Kidney glomerular epithelial cell (primary cell): ENCODE measurements around the gene ZNF653.
"Not testable (repeated sequence)": the region's sequence is repeated elsewhere in the genome, so short reads cannot be mapped to it uniquely, and the experiment has no call there.

Experiments used
- DNase-seq: peaks from one replicate; lab custom pipeline; 2025; lab: John Stamatoyannopoulos, UW

Gene ZNF653

DNA sequence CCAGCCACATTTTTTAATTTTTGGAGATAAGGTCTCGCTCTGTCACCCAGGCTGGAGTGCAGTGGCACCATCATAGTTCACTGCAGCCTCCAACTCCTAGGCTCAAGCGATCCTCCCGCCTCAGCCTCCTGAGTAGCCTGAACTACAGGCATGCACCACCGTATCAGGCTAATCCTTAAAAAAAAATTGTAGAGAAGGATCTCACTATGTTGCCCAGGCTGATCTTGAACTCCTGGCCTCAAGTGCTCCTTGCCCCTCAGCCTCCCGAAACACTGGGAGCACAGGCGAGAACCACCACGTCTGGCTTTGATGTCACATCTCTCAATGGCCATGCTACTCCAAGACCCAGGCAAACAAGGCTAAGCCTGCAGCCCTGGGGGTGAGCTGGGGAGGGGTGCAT, 49.0 kb downstream of the ZNF653 start:
- DNase-seq, result no peak

- DNase-seq, result not testable (repeated sequence)
Measured at GRCh38 chr19:11455233-11455554, 50.4 kb downstream of the ZNF653 start.

DNA sequence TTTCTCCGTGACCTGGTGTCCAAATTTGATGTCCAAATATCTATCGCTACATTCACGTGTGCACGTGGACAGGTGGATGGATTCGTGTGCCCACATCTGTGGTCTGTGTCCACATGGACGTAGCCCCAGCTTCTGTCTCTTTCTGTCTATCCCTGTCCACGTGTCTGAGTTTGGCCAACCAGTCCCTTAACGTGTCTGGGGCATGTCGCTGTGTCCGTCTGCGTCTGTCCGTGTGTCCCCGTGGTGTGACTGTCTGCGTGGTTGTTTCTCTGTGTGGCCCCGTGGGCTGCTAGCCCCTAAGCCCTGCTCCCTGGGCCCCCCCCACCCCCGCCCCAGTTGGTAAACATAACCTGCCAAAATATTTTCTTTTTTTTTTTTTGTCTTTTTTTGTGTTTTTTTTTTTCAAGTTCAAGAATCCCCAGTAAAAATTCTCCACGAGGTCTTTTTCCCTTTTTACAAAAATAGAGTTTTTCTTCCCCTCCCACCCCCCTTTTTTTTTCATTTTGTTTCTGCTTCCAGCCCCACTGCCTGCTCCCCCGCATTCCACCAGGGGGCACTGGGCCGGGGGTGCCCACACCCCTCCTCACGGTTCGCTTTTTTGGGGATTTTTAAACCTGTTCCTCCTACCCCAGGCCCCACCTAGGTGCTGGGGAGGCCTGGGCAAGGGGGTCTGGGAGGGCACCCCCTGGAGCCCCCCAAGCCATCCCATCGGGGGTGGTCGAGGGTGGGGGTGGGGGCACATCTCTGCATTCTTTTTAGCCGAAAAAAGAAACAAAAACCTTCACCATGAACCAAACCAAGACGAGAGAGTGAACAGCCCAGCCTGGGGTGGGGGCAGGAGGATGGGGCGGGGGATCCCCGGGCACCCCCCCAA, 51.9 kb downstream of the ZNF653 start:
- DNase-seq, result no peak

GRCh38 chr19:11452620-11453310, 52.9 kb downstream of the ZNF653 start:
- no peak for DNase-seq

DNA sequence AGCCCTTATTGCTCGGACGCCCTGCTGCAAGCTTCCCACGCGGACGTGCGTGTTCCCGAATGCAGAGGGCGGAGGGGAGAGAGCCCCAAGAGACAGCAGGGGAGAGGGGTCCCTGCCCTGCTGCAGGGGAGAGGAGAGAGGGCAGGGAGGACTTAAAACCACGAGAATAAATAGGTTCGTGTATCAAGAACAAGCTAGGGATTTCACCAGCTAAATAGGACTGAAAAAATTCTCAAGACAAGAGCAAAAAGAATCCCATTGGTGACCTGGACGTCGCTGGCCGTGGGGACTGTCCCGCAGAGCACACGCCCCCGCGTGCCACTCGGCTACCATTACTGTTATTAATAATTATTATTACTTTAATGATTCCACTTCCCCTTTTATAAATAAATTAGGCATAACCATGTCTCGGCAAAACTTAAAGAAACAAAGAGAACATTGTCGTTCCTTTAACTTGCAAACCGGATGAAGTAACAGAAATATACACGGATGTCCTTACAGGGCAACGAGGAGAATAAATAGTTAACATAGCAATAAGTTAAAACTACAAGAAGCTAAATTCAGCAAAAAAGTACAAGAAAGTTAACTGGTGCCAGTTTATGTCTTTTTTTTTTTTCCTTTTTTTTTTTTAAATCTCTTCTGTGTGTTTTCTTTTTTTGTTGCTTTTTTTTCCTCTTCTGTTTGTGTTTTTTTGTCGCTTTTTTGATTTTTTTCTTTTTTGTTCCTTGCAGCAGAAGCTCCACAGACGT, 53.6 kb downstream of the ZNF653 start:
- DNase-seq, result no peak

- no peak for DNase-seq
Measured at GRCh38 chr19:11451327-11451870, 54.2 kb downstream of the ZNF653 start.

GRCh38 chr19:11450570-11451326, 54.9 kb downstream of the ZNF653 start:
- no peak for DNase-seq

- no peak for DNase-seq
Measured at GRCh38 chr19:11448923-11449554, 56.6 kb downstream of the ZNF653 start.

- DNase-seq, result no peak
Measured at GRCh38 chr19:11448410-11448809, 57.2 kb downstream of the ZNF653 start.

- DNase-seq, result no peak
Measured at GRCh38 chr19:11447347-11448262, 58.0 kb downstream of the ZNF653 start.

GRCh38 chr19:11446652-11447301, 58.9 kb downstream of the ZNF653 start:
- no peak for DNase-seq

GRCh38 chr19:11446271-11446651, 59.4 kb downstream of the ZNF653 start:
- no peak for DNase-seq

- no peak for DNase-seq
Measured at GRCh38 chr19:11445141-11445540, 60.5 kb downstream of the ZNF653 start.

GRCh38 chr19:11444059-11444458, 61.6 kb downstream of the ZNF653 start:
- no peak for DNase-seq

DNA sequence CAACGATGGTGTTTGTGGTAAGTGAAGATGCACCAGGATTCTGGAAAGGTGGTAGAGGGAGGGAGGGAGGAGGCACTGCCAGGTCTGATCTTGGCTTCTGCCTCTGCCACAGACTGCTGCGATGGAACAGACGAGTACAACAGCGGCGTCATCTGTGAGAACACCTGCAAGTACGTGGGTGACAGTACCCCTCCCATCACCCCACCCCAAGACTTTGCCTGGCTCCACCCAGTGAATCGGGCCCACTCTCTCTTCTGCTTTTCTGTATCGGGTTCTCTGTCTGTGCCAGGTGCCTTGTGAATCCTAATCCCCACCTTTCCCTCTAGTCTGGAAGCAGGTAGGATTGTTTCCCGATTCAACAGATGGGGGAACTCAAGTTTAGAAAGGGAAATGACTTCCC, 67.7 kb downstream of the ZNF653 start:
- no peak for DNase-seq

DNA sequence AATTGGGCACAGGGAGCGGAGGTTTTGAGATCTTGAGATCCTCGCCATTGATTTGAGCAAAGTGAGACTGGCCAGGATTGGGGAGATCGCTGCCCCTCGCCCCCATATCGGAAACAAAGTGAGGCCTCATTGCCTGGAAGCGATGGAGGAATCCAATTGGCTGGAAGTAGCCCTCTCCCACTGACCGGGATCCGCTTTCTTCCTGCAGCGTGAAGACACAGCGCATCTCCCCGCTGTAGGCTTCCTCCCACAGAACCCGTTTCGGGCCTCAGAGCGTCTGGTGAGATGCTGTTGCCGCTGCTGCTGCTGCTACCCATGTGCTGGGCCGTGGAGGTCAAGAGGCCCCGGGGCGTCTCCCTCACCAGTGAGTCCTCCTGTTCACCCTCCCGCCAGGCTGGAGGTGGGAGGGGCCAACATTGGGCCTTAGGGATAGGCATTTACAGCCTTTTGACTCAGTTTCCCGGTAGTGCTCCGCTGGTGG, 69.8 kb downstream of the ZNF653 start:
- DNase-seq, result no peak

GRCh38 chr19:11435057-11435832, 70.4 kb downstream of the ZNF653 start, which contains the start of the genes ODAD3 and PRKCSH:
TSS of gene ODAD3 (minus strand) at chr19:11435121. CDS start at chr19:11435016, 105 bp downstream.
TSS of gene PRKCSH (plus strand) at chr19:11435635. CDS start at chr19:11436118, 483 bp downstream.
- DNase-seq, result peak; percentile 100

DNA sequence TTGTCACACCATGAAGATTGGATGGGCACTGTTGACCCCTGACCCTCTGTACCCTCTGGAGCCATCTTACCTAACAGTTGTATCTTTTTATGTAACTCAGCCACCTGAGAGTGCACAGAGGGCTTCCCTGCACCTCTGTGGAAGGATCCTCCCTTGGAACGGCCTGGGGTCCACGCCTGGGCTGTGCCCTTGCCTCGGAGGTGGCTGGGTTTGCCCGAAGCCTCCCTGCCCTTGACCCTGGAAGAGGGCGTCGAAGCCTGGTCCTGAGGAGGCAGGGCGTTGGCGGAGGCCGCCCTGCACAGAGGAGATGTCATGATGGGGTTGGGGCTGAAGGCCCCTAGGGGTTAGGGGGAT, 71.0 kb downstream of the ZNF653 start:
- no peak for DNase-seq

DNA sequence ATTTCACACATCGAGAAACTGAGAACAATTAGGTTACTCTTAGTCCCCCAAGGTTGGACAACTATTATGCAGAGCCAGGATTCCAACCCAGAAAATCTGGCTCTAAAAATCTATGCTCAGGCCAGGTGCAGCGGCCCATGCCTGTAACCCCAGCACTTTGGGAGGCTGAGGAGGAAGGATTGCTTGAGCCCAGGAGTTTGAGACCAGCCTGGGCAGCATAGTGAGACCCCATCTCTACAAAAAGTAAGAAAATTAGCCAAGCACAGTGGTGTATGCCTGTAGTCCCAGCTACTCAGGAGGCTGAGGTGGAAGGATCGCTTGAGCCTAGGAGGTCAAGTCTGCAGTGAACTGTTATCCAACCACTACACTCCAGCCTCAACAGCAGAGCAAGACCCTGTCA, 72.1 kb downstream of the ZNF653 start:
- not testable (repeated sequence) for DNase-seq
